Retina (tissue), 1 donor: ENCODE results near the gene LRP1B.
"Not testable (repeated sequence)": the region's sequence is repeated elsewhere in the genome, so short reads cannot be mapped to it uniquely, and the experiment has no call there.

ENCODE experiments used
- DNase-seq: peaks from one replicate; pipeline ENCODE4 v3.0.0-alpha.2; 2016

The LRP1B gene

GRCh38 chr2:140580532-140581151, 1550.2 kb downstream of the LRP1B start:
- DNase-seq: no peak

GRCh38 chr2:140577453-140577852, 1553.4 kb downstream of the LRP1B start:
- no peak for DNase-seq

- DNase-seq: no peak
Measured at GRCh38 chr2:140567734-140568133, 1563.1 kb downstream of the LRP1B start.

GRCh38 chr2:140565756-140566155, 1565.1 kb downstream of the LRP1B start:
- DNase-seq: no peak

GRCh38 chr2:140555701-140556100, 1575.1 kb downstream of the LRP1B start:
- no peak for DNase-seq

GRCh38 chr2:140552634-140553033, 1578.2 kb downstream of the LRP1B start:
- DNase-seq: no peak

GRCh38 chr2:140551287-140551686, 1579.5 kb downstream of the LRP1B start:
- no peak for DNase-seq

GRCh38 chr2:140550821-140551220, 1580.0 kb downstream of the LRP1B start:
- no peak for DNase-seq

- not testable (repeated sequence) for DNase-seq
Measured at GRCh38 chr2:140544769-140545168, 1586.0 kb downstream of the LRP1B start.

- DNase-seq: no peak
Measured at GRCh38 chr2:140542627-140543026, 1588.2 kb downstream of the LRP1B start.

GRCh38 chr2:140539242-140539875, 1591.5 kb downstream of the LRP1B start:
- no peak for DNase-seq

- no peak for DNase-seq
Measured at GRCh38 chr2:140529706-140530105, 1601.1 kb downstream of the LRP1B start.

GRCh38 chr2:140528982-140529381, 1601.8 kb downstream of the LRP1B start:
- no peak for DNase-seq

GRCh38 chr2:140526575-140526974, 1604.2 kb downstream of the LRP1B start:
- DNase-seq: no peak

GRCh38 chr2:140512106-140512505, 1618.7 kb downstream of the LRP1B start:
- DNase-seq: no peak

- no peak for DNase-seq
Measured at GRCh38 chr2:140509765-140510164, 1621.1 kb downstream of the LRP1B start.

GRCh38 chr2:140508756-140509155, 1622.1 kb downstream of the LRP1B start:
- DNase-seq: no peak

- no peak for DNase-seq
Measured at GRCh38 chr2:140506606-140507005, 1624.2 kb downstream of the LRP1B start.

GRCh38 chr2:140504601-140505000, 1626.2 kb downstream of the LRP1B start:
- DNase-seq: no peak

- DNase-seq: no peak
Measured at GRCh38 chr2:140502951-140503630, 1627.7 kb downstream of the LRP1B start.

- DNase-seq: no peak
Measured at GRCh38 chr2:140498360-140498759, 1632.5 kb downstream of the LRP1B start.

GRCh38 chr2:140496714-140497113, 1634.1 kb downstream of the LRP1B start:
- no peak for DNase-seq

- DNase-seq: no peak
Measured at GRCh38 chr2:140491876-140492275, 1638.9 kb downstream of the LRP1B start.

GRCh38 chr2:140489193-140489592, 1641.6 kb downstream of the LRP1B start:
- no peak for DNase-seq
